H9 (cell line): Measurements from ENCODE around the gene ZSCAN1. TPM values are rescaled to one million over a fixed set of nuclear protein-coding genes. Genes with fewer than 3 reads are reported as not detected.
A peak's percentile ranks its signal among the peaks of the same experiment; 100 is the strongest.
"Not testable (repeated sequence)": the region's sequence is repeated elsewhere in the genome, so short reads cannot be mapped to it uniquely, and the experiment has no call there.

Experiments
- DNase-seq: peaks from one replicate; pipeline ENCODE4 v3.0.0-alpha.2; 2017
- H2AFZ ChIP-seq: one replicate; pipeline ENCODE4 v1.6.1; 2013; ENCODE audit warnings: mild to moderate bottlenecking, low read length, control low read depth, moderate library complexity
- H2AK5ac ChIP-seq: 2 replicates; pipeline ENCODE4 v1.6.1; 2013; ENCODE audit warnings: low read length, control low read depth, mixed read lengths; ENCODE audit not compliant: insufficient read length
- H2BK120ac ChIP-seq: one replicate; pipeline ENCODE4 v1.6.1; 2013; ENCODE audit warnings: low read depth, mild to moderate bottlenecking, low read length, control low read depth, inconsistent platforms; ENCODE audit not compliant: poor library complexity, severe bottlenecking
- H2BK12ac ChIP-seq: 2 replicates; pipeline ENCODE4 v1.6.1; 2013; ENCODE audit warnings: low read length, control low read depth, mixed read lengths, low read depth; ENCODE audit not compliant: insufficient read length
- H2BK15ac ChIP-seq: 2 replicates; pipeline ENCODE4 v1.6.1; 2013; ENCODE audit warnings: low read depth, low read length, control low read depth
- H2BK20ac ChIP-seq: one replicate; pipeline ENCODE4 v1.6.1; 2013; ENCODE audit warnings: low read depth, mild to moderate bottlenecking, low read length, control low read depth, inconsistent platforms; ENCODE audit not compliant: poor library complexity, severe bottlenecking
- H2BK5ac ChIP-seq: 2 replicates; pipeline ENCODE4 v1.6.1; 2013; ENCODE audit warnings: low read length, control low read depth, mixed read lengths; ENCODE audit not compliant: insufficient read length
- H3K14ac ChIP-seq: 2 replicates; pipeline ENCODE4 v1.6.1; 2013; ENCODE audit warnings: low read length, control low read depth; ENCODE audit not compliant: insufficient read depth
- H3K18ac ChIP-seq: 2 replicates; pipeline ENCODE4 v1.6.1; 2013; ENCODE audit warnings: low read depth, mild to moderate bottlenecking, mixed read lengths, low read length, control low read depth; ENCODE audit not compliant: insufficient read length
- H3K23ac ChIP-seq: 2 replicates; pipeline ENCODE4 v1.6.1; 2013; ENCODE audit warnings: low read length, control low read depth, mixed read lengths, low read depth; ENCODE audit not compliant: insufficient read length
- H3K23me2 ChIP-seq: 2 replicates; pipeline ENCODE4 v1.6.1; 2013; ENCODE audit warnings: low read depth, mild to moderate bottlenecking, mixed read lengths, low read length, control low read depth; ENCODE audit not compliant: insufficient read length, poor library complexity, severe bottlenecking
- H3K27ac ChIP-seq: 2 replicates; pipeline ENCODE4 v1.5.1; 2013; ENCODE audit warnings: low read length, control low read depth, mixed read lengths, low read depth; ENCODE audit not compliant: insufficient read length
- H3K27me3 ChIP-seq: 2 replicates; pipeline ENCODE4 v1.6.1; 2013; ENCODE audit warnings: low read length, control low read depth, inconsistent platforms; ENCODE audit not compliant: insufficient read depth
- H3K4ac ChIP-seq: 2 replicates; pipeline ENCODE4 v1.6.1; 2013; ENCODE audit warnings: low read depth, mild to moderate bottlenecking, control low read depth, inconsistent platforms, low read length, moderate library complexity
- H3K4me1 ChIP-seq: 2 replicates; pipeline ENCODE4 v1.6.1; 2013; ENCODE audit warnings: low read length, control low read depth, inconsistent platforms; ENCODE audit not compliant: insufficient read depth
- H3K4me2 ChIP-seq: 2 replicates; pipeline ENCODE4 v1.6.1; 2013; ENCODE audit warnings: low read length, control low read depth, mixed read lengths; ENCODE audit not compliant: insufficient read length, insufficient read depth
- H3K56ac ChIP-seq: 2 replicates; pipeline ENCODE4 v1.6.1; 2013; ENCODE audit warnings: low read depth, mild to moderate bottlenecking, mixed read lengths, low read length, control low read depth; ENCODE audit not compliant: insufficient read length
- H3K79me1 ChIP-seq: 2 replicates; pipeline ENCODE4 v1.6.1; 2013; ENCODE audit warnings: low read depth, mild to moderate bottlenecking, moderate library complexity, low read length, control low read depth, inconsistent platforms; ENCODE audit not compliant: insufficient read depth, poor library complexity, severe bottlenecking
- H3K79me2 ChIP-seq: 2 replicates; pipeline ENCODE4 v1.6.1; 2013; ENCODE audit warnings: low read length, control low read depth, inconsistent platforms; ENCODE audit not compliant: insufficient read depth
- H3K9ac ChIP-seq: 2 replicates; pipeline ENCODE4 v1.6.1; 2013; ENCODE audit warnings: low read length, control low read depth, mixed read lengths; ENCODE audit not compliant: insufficient read length; ENCODE audit errors: extremely low read depth
- H3K9me3 ChIP-seq: one replicate; pipeline ENCODE4 v1.6.1; 2013; ENCODE audit warnings: low read depth, low read length, inconsistent platforms; ENCODE audit not compliant: control insufficient read depth
- H3T11ph ChIP-seq: one replicate; pipeline ENCODE4 v1.6.1; 2013; ENCODE audit warnings: mild to moderate bottlenecking, low read length, control low read depth, inconsistent platforms
- H4K20me1 ChIP-seq: one replicate; pipeline ENCODE4 v1.6.1; 2013; ENCODE audit not compliant: control insufficient read depth, insufficient read length, insufficient read depth
- H4K5ac ChIP-seq: 2 replicates; pipeline ENCODE4 v1.6.1; 2013; ENCODE audit warnings: low read depth, mild to moderate bottlenecking, mixed read lengths, low read length, control low read depth; ENCODE audit not compliant: insufficient read length
- H4K8ac ChIP-seq: replicated peaks from 2 replicates; pipeline ENCODE4 v1.6.1; 2013; ENCODE audit warnings: low read length, control low read depth, mixed read lengths, low read depth; ENCODE audit not compliant: insufficient read length
- H4K91ac ChIP-seq: 2 replicates; pipeline ENCODE4 v1.6.1; 2013; ENCODE audit warnings: low read depth, mild to moderate bottlenecking, moderate library complexity, mixed read lengths, low read length, control low read depth; ENCODE audit not compliant: insufficient read length
- H3K27ac Mint-ChIP-seq, 3 experiments: 2 replicates in 2 of 3; 3 replicates in 1 of 3; pipeline ENCODE4 v1.8.0; 2020 to 2021; ENCODE audit warnings: mixed read lengths in 3 of 3, mild to moderate bottlenecking in 1 of 3, moderate library complexity in 1 of 3
- H3K27me3 Mint-ChIP-seq: 2 replicates; pipeline ENCODE4 v1.8.0; 2021; ENCODE audit warnings: low read depth, mild to moderate bottlenecking, moderate library complexity, mixed read lengths
- H3K36me3 Mint-ChIP-seq, 3 experiments: 2 replicates in 2 of 3; 3 replicates in 1 of 3; pipeline ENCODE4 v1.8.0; 2020 to 2021; ENCODE audit warnings: low read depth in 3 of 3, mixed read lengths in 3 of 3; ENCODE audit not compliant: insufficient read depth in 1 of 3
- H3K4me1 Mint-ChIP-seq, 2 experiments: 2 replicates each; pipeline ENCODE4 v1.8.0; 2020; ENCODE audit warnings: mixed read lengths in 2 of 2
- H3K4me3 Mint-ChIP-seq, 2 experiments: 2 replicates in 1 of 2; 3 replicates in 1 of 2; pipeline ENCODE4 v1.8.0; 2020 to 2021; ENCODE audit warnings: mild to moderate bottlenecking in 2 of 2, mixed read lengths in 2 of 2, moderate library complexity in 1 of 2
- H3K9me3 Mint-ChIP-seq, 2 experiments: 2 replicates in 1 of 2; 3 replicates in 1 of 2; pipeline ENCODE4 v1.8.0; 2020; ENCODE audit warnings: mild to moderate bottlenecking in 2 of 2, mixed read lengths in 2 of 2, moderate library complexity in 1 of 2
- CTCF ChIP-seq: fragments of 200-600 bp; sonication (generic); conservative IDR thresholded peaks from 3 replicates; pipeline ENCODE4 v1.8.0; 2021; ENCODE audit warnings: antibody characterized with exemption, mild to moderate bottlenecking
- WGBS: extraction: QIAGEN DNeasy Blood & Tissue Kit; methylation state at CpG from one replicate; pipeline ENCODE4 v1.1.7; 2013; ENCODE audit warnings: missing lambda C conversion rate, low lambda C conversion rate, mixed read lengths; ENCODE audit not compliant: insufficient read length; ENCODE audit errors: extremely low coverage; 5-methylcytosine and 5-hydroxymethylcytosine counted together
- total RNA-seq: library from RNA; stranded (reverse); gene quantifications from 2 replicates; pipeline ENCODE4 v1.2.1, GENCODE V29; 2021

ZSCAN1 gene
- total RNA-seq, 1 experiment from 2014 or later: 1.2 TPM

DNA sequence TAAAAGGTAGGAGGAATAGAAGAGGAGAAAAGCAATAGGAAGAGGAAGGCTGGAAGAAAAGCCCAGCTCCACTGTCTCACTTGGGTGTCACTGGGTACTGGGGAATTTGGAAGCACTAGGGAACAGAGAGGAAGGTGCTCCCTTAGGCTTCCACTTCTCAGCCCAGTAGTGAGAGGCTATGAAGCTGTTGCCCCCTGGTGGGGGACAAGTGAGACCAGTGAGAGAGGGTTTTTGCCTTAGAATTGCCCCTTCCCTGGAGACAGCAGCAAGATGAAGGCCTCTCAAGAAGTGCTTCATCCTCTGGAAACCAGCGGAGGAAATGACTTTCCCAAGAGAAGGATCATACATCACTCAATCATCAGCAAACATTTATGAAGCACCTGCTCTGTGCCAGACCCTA lies 26.5 kb upstream of the ZSCAN1 start:
- H3K27ac ChIP-seq: no peak overlapping the region
- no peak overlapping the region for H2BK5ac ChIP-seq
- no peak overlapping the region for H2BK15ac ChIP-seq
- H4K91ac ChIP-seq: no peak overlapping the region
- H3K36me3 Mint-ChIP-seq: peaks cover 70 to 86% (median 81%) of the 10 kb centered on the region in 3 experiments
- H2AK5ac ChIP-seq: no peak overlapping the region
- no peak overlapping the region for H3K9ac ChIP-seq
- H3K18ac ChIP-seq: no peak overlapping the region
- H2BK20ac ChIP-seq: no peak overlapping the region
- peaks cover 4% of the 10 kb centered on the region for H3K79me1 ChIP-seq
- no peaks in the 10 kb centered on the region for H3K23me2 ChIP-seq
- H2AFZ ChIP-seq: no peak overlapping the region
- TF ChIP-seq CTCF: peak; percentile 42; the same call in 1 of the 3 replicates
- H4K20me1 ChIP-seq: no peaks in the 10 kb centered on the region
- no peaks in the 10 kb centered on the region for H3K4me1 ChIP-seq
- no peaks in the 10 kb centered on the region; the same call in 1 of the 2 replicates for H3K79me2 ChIP-seq
- H2BK12ac ChIP-seq: no peak overlapping the region
- no peak overlapping the region for H4K8ac ChIP-seq
- H4K5ac ChIP-seq: no peak overlapping the region
- no peak overlapping the region for H3K23ac ChIP-seq
- peaks cover 20% of the 10 kb centered on the region for H3K9me3 ChIP-seq
- no peak overlapping the region for H3K56ac ChIP-seq
- H3K9me3 Mint-ChIP-seq: peaks cover 84 to 86% of the 10 kb centered on the region in 2 experiments
- no peak overlapping the region for H3K27ac Mint-ChIP-seq
- H3K4me1 Mint-ChIP-seq: peaks cover 0 to 4% of the 10 kb centered on the region in 2 experiments; a peak in 2 of 4 replicates
- DNase-seq: peak; percentile 49
- H3T11ph ChIP-seq: no peak overlapping the region
- no peaks in the 10 kb centered on the region for H3K27me3 ChIP-seq
- no peak overlapping the region for H3K4ac ChIP-seq
- H3K14ac ChIP-seq: no peak overlapping the region
- H3K4me3 Mint-ChIP-seq: no peak overlapping the region
- H3K27me3 Mint-ChIP-seq: peaks cover 17% of the 10 kb centered on the region
- no CpG with 5 or more reads among the region's 1 CpG for WGBS
- H3K4me2 ChIP-seq: no peak overlapping the region
- no peak overlapping the region for H2BK120ac ChIP-seq

DNA sequence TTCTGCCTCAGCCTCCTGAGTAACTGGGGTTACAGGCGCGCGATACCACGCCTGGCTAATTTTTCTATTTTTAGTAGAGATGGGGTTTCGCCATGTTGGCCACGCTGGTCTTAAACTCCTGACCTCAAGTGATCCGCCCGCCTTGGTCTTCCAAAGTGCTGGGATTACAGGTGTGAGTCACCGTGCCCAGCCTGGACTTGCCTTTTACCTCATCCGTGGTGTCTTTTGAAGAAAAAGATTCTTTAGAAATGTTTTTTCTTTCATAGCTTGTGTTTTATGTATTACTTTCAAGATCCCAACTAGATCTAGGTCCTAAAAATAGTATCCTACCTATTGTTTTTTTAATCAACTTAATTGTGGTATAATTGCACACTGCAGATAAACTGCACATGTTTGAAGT lies 24.9 kb upstream of the ZSCAN1 start:
- not testable (repeated sequence) for H2AFZ ChIP-seq, H3K27ac ChIP-seq, H4K91ac ChIP-seq, H4K8ac ChIP-seq, H3K23me2 ChIP-seq, H3K9ac ChIP-seq, H3K79me2 ChIP-seq, H2AK5ac ChIP-seq, H2BK120ac ChIP-seq, H3K4me2 ChIP-seq, H2BK15ac ChIP-seq, H2BK5ac ChIP-seq, H4K5ac ChIP-seq, DNase-seq, H3K4me1 Mint-ChIP-seq, H3K27me3 ChIP-seq, H3K27ac Mint-ChIP-seq, H3T11ph ChIP-seq, H3K18ac ChIP-seq, H2BK20ac ChIP-seq, H3K14ac ChIP-seq, H3K23ac ChIP-seq, H3K56ac ChIP-seq, H3K4me1 ChIP-seq, H4K20me1 ChIP-seq, H2BK12ac ChIP-seq, H3K79me1 ChIP-seq, H3K4ac ChIP-seq
- WGBS: no CpG with 5 or more reads among the region's 10 CpGs
- peaks cover 19% of the 10 kb centered on the region for H3K9me3 ChIP-seq
- peaks cover 89% of the 10 kb centered on the region in 2 experiments for H3K9me3 Mint-ChIP-seq
- peak overlapping the region in 1 of 2 experiments; percentile 29; a peak in 1 of 5 replicates for H3K4me3 Mint-ChIP-seq
- H3K36me3 Mint-ChIP-seq: peaks cover 67 to 80% (median 80%) of the 10 kb centered on the region in 3 experiments
- peaks cover 18% of the 10 kb centered on the region for H3K27me3 Mint-ChIP-seq
